ENCODE data around the gene PCDHGB4.

PCDHGB4 gene

DNA sequence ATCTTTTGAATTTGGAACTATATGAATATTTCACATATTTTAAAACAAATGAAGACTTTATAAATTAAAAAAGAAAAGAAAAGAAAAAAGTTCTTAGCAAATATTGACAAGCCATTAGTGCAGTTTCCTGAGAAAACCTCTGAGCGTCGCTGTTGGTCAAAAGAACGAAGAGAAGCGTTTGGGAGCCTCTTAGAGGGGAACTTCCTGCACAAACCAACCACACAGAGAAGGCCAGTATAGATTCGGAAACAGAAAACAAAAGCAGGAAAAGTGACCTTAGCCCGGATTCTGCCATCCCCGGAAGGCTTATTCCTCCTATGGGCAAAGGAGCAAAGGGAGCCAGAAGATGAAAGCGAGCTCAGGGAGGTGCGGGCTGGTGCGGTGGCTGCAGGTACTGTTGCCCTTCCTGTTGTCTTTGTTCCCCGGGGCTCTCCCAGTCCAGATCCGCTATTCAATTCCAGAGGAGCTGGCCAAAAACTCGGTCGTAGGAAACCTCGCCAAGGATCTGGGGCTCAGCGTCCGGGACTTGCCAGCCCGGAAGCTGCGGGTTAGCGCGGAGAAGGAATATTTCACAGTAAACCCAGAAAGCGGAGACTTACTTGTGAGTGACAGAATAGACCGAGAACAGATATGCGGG lies 27.6 kb upstream of the PCDHGB4 start, which contains the start of gene PCDHGB2:
Gene PCDHGB2, plus strand, starts transcription at position 205 of the 637 bp plus-strand sequence. Its CDS starts 142 bp downstream, at position 347.
- TF ChIP-seq GATA3 (IDR thresholded peaks at IDR 0.05; ENCODE audit: low read depth, low read length), result no peak
- TF ChIP-seq GATA2 (IDR thresholded peaks at IDR 0.05; ENCODE audit: low read depth, low read length), result no peak

DNA sequence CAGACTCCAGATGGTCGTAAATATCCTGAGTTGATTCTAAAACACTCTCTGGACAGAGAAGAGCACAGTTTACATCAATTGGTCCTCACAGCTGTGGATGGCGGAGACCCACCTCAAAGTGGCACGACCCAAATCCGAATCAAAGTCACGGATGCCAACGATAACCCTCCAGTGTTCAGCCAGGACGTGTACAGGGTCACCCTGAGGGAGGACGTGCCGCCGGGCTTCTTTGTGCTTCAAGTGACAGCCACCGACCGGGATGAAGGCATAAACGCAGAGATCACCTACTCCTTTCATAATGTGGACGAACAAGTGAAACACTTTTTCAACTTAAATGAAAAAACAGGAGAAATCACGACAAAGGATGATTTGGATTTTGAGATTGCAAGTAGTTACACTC lies 26.8 kb upstream of the PCDHGB4 start:
- TF ChIP-seq GATA3 (IDR thresholded peaks at IDR 0.05; ENCODE audit: low read depth, low read length), result no peak
- no peak for TF ChIP-seq GATA2 (IDR thresholded peaks at IDR 0.05; ENCODE audit: low read depth, low read length)

DNA sequence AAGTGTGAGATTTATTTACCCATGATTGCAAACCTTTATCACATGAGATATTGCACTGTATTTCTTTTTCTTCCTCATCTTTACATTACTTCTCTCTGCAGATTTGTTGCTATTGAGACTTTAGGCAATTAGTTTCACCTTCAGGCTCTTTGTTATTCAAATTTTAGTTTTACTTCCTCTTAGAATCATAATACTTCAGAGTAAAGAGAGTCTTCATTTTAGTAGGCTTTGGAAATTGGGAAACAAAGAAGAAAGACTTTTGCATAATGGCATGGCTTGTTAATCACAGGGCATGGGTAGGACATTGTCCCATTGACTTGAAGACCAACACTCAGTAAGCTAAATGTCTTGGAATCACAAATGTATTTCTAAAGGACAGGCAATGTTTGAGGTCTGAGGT lies 24.8 kb upstream of the PCDHGB4 start:
- TF ChIP-seq GATA2 (IDR thresholded peaks at IDR 0.05; ENCODE audit: low read depth, low read length) (no peak), GATA3 (IDR thresholded peaks at IDR 0.05; ENCODE audit: low read depth, low read length) (no peak)

GRCh38 chr5:141363952-141364660 lies 23.4 kb upstream of the PCDHGB4 start, which contains the start of gene PCDHGA5:
TSS of gene PCDHGA5 (plus strand) at chr5:141364162. CDS start at chr5:141364331, 169 bp downstream.
- no peak for TF ChIP-seq GATA3 (IDR thresholded peaks at IDR 0.05; ENCODE audit: low read depth, low read length)
- no peak for TF ChIP-seq GATA2 (IDR thresholded peaks at IDR 0.05; ENCODE audit: low read depth, low read length)

GRCh38 chr5:141366016-141366896 lies 21.2 kb upstream of the PCDHGB4 start:
- TF ChIP-seq GATA3 (IDR thresholded peaks at IDR 0.05; ENCODE audit: low read depth, low read length) (no peak), GATA2 (IDR thresholded peaks at IDR 0.05; ENCODE audit: low read depth, low read length) (no peak)

- no peak for TF ChIP-seq GATA2 (IDR thresholded peaks at IDR 0.05; ENCODE audit: low read depth, low read length)
- TF ChIP-seq GATA3 (IDR thresholded peaks at IDR 0.05; ENCODE audit: low read depth, low read length), result no peak
Measured at GRCh38 chr5:141369994-141370848, 17.3 kb upstream of the PCDHGB4 start, which contains the start of gene PCDHGB3. TSS of gene PCDHGB3 (plus strand) at chr5:141370242. CDS start at chr5:141370395, 153 bp downstream.

GRCh38 chr5:141371572-141372475 lies 15.7 kb upstream of the PCDHGB4 start:
- no peak for TF ChIP-seq GATA3 (IDR thresholded peaks at IDR 0.05; ENCODE audit: low read depth, low read length)
- no peak for TF ChIP-seq GATA2 (IDR thresholded peaks at IDR 0.05; ENCODE audit: low read depth, low read length)

GRCh38 chr5:141373673-141374317 lies 13.7 kb upstream of the PCDHGB4 start, which contains the start of gene PCDHGA6:
TSS of gene PCDHGA6 (plus strand) at chr5:141373891. CDS start at chr5:141374084, 193 bp downstream.
- no peak for TF ChIP-seq GATA2 (IDR thresholded peaks at IDR 0.05; ENCODE audit: low read depth, low read length)
- TF ChIP-seq GATA3 (IDR thresholded peaks at IDR 0.05; ENCODE audit: low read depth, low read length), result no peak

DNA sequence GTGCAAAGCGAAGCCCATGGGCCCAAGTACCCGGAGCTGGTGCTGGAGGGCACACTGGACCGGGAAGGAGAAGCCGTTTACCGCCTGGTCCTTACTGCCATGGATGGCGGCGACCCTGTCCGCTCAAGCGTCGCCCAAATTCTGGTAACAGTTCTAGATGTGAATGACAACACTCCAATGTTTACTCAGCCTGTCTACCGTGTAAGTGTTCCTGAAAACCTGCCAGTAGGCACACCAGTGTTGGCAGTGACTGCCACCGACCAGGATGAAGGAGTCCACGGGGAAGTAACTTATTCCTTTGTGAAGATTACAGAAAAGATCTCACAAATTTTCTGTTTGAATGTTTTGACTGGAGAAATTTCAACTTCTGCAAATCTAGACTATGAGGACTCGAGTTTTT lies 12.9 kb upstream of the PCDHGB4 start:
- TF ChIP-seq GATA2 (IDR thresholded peaks at IDR 0.05; ENCODE audit: low read depth, low read length) (no peak), GATA3 (IDR thresholded peaks at IDR 0.05; ENCODE audit: low read depth, low read length) (no peak)

DNA sequence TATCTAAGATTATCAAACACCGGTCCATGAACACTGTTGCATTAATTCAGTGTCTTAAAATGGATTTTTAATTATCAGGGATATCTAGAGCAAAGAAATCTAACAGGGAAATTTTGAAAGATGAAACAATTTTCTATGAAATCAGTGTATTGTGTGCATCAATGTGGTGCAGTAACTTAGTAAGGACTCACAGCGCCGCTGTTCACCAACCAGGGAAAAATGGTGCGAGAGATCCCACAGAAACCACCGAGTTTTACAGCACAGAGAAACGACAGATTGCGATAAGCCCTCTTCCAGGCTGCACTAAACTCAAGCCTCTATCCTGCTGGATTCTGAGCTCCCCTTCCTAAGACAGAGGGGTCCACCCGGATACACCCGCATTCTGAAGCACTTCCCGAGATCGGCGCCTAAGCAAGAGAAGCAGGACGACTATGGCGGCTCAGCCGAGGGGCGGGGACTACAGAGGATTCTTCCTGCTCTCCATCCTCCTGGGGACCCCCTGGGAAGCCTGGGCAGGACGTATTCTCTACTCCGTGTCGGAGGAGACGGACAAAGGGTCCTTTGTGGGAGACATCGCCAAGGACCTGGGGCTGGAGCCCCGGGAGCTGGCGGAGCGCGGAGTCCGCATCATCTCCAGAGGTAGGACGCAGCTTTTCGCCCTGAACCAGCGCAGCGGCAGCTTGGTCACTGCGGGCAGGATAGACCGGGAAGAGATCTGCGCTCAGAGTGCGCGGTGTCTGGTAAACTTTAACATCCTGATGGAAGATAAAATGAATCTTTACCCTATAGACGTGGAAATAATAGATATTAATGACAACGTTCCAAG lies 4.8 kb upstream of the PCDHGB4 start, which contains the start of gene PCDHGA7:
Gene PCDHGA7, plus strand, starts transcription at position 274 of the 826 bp plus-strand sequence. Its CDS starts 158 bp downstream, at position 432.
- TF ChIP-seq GATA2 (IDR thresholded peaks at IDR 0.05; ENCODE audit: low read depth, low read length) (no peak; the same call in 1 of the 2 replicates), GATA3 (IDR thresholded peaks at IDR 0.05; ENCODE audit: low read depth, low read length) (no peak)

DNA sequence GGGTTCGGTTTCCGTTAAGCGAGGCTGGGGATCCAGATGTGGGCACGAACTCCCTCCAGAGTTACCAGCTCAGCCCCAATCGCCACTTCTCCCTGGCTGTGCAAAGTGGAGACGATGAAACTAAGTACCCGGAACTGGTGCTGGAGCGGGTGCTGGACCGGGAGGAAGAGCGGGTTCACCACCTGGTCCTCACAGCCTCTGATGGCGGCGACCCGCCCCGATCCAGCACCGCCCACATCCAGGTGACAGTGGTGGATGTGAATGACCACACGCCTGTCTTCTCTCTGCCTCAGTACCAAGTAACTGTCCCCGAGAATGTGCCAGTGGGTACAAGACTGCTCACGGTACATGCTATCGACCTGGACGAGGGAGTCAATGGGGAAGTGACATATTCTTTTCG lies 4.2 kb upstream of the PCDHGB4 start:
- TF ChIP-seq GATA3 (IDR thresholded peaks at IDR 0.05; ENCODE audit: low read depth, low read length) (no peak), GATA2 (IDR thresholded peaks at IDR 0.05; ENCODE audit: low read depth, low read length) (no peak)

Data from SH-SY5Y (cell line).